K562 (cell line): ENCODE results near the gene PRR7. TPM values are rescaled to one million over a fixed set of nuclear protein-coding genes. Genes with fewer than 3 reads are reported as not detected.
A peak's percentile ranks its signal among the peaks of the same experiment; 100 is the strongest.

Source experiments
- HNRNPH1 ChIP-seq: fragments of 200-400 bp; formaldehyde crosslinking; optimal IDR thresholded peaks from 2 replicates; pipeline ENCODE3; 2017; ENCODE audit warnings: low read depth, mild to moderate bottlenecking, low read length, moderate library complexity
- HNRNPUL1 ChIP-seq: fragments of 200-400 bp; formaldehyde crosslinking; IDR thresholded peaks from 2 replicates; pipeline ENCODE4 v1.6.1; 2017; ENCODE audit warnings: low read length
- RNF219 ChIP-seq: fragments of 250-450 bp; sonication (Bioruptor Pico); IDR thresholded peaks from 2 replicates; pipeline ENCODE4 v1.5.0; 2022; ENCODE audit warnings: mild to moderate bottlenecking
- TCFL5 ChIP-seq: fragments of 250-450 bp; sonication (Bioruptor Pico); conservative IDR thresholded peaks from 2 replicates; pipeline ENCODE4 v1.6.1; 2021; ENCODE audit warnings: mild to moderate bottlenecking, moderate library complexity, matching md5 sums
- THAP7 ChIP-seq: fragments of 250-450 bp; sonication (Bioruptor Pico); IDR thresholded peaks from 2 replicates; pipeline ENCODE4 v1.5.0; 2021
- TRIM25 ChIP-seq: fragments of 450-650 bp; IDR thresholded peaks from 2 replicates; pipeline ENCODE4 v1.7.0; 2016; ENCODE audit warnings: borderline replicate concordance
- ZBTB40 ChIP-seq, 2 experiments: fragments of 450-650 bp in 1 of 2; sonication (generic) in 1 of 2; formaldehyde crosslinking in 1 of 2; IDR thresholded peaks; 2 replicates each; pipeline versions ENCODE4 v1.7.1 to v1.9.0; 2016 to 2022; ENCODE audit warnings: inconsistent platforms in 1 of 2, mild to moderate bottlenecking in 1 of 2, missing genetic modification reagents in 1 of 2
- ZNF197 ChIP-seq: fragments of 200-800 bp; sonication (Bioruptor generic); IDR thresholded peaks from 2 replicates; pipeline ENCODE4 v1.6.1; 2016; ENCODE audit warnings: low read depth, missing genetic modification characterization, missing compliant biosample characterization
- ZNF589 ChIP-seq: fragments of 200-800 bp; sonication (Bioruptor generic); IDR thresholded peaks from 2 replicates; pipeline ENCODE4 v1.6.1; 2016; ENCODE audit warnings: low read depth, missing genetic modification characterization, missing compliant biosample characterization
- polyA plus RNA-seq, 8 experiments: library from polyadenylated mRNA; depleted of rRNA in 4 of 8; stranded (reverse) in 5 of 8; unstranded in 3 of 8; fragments of >200 nt; fragmentation: Nextera tagmentation in 2 of 8; fragmentation: Illumina TruSeq in 1 of 8; extraction: Ambion mirVana in 2 of 8; extraction: Trizol in 1 of 8; gene quantifications; 2 replicates each; pipeline versions ENCODE4 v1.2.1 to v1.2.3, GENCODE V29; 2011 to 2014; ENCODE audit warnings: inconsistent platforms in 1 of 8, missing spikeins in 1 of 8
- total RNA-seq, 7 experiments: library from RNA; depleted of rRNA in 6 of 7; stranded (reverse); fragments of >200 nt in 6 of 7; fragmentation: Illumina TruSeq in 2 of 7; extraction: Trizol in 2 of 7; gene quantifications; 2 replicates each; pipeline versions ENCODE4 v1.2.1 to v1.2.3, GENCODE V29; 2011 to 2021; ENCODE audit warnings: low replicate concordance in 1 of 7

Gene PRR7
- total and polyA plus RNA-seq, 9 of the 15 experiments (the other 6 are each of a cell fraction or from before 2014, with no cell fraction given) = 0.80 to 11.3 (median 10.4) TPM; not detected in 4

GRCh38 chr5:177496727-177497291 lies 50.2 kb downstream of the PRR7 start (continued):
- TF ChIP-seq HNRNPUL1 (no peak), ZBTB40 (IDR thresholded peaks at IDR 0.05) (peak; percentile 2; the same call in 1 of the 2 replicates), ZBTB40 (CRISPR knock-in tag; IDR thresholded peaks at IDR 0.05) (no peak), THAP7 (no peak), ZNF589 (CRISPR knock-in tag) (peak; percentile 68; the same call in 1 of the 2 replicates), ZNF197 (CRISPR knock-in tag) (no peak), RNF219 (no peak), HNRNPH1 (no peak), TRIM25 (no peak), TCFL5 (no peak)
